ENCODE measurements around the gene CRTC1. TPM values are rescaled to one million over a fixed set of nuclear protein-coding genes. Genes with fewer than 3 reads are reported as not detected.
A peak's percentile ranks its signal among the peaks of the same experiment; 100 is the strongest.

CRTC1 gene
- total RNA-seq, 3 donors from 2014 or later, result 11.5 to 15.1 (median 12.5) TPM

DNA sequence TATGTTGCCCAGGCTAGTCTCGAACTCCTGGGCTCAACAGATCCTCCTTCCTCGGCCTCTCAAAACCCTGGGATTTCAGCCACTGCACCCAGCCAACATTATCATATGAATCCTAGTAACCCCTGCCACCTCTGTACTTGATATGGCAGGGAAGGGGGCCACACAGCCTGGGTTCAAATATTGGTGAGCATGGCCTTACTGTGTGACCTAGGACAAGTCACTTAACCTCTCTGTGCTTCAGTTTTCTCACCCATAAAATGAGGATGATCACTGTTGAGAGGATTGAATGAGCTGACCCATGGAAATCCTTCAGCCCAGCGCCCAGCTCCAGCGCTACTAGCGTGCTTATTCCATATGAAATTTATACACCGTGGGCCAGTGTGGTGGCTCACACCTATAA, 111.2 kb downstream of the CRTC1 start:
- H3K4me3 ChIP-seq, result no peak overlapping the region
- H3K4me1 ChIP-seq (ENCODE audit: low read depth), result peaks cover 4% of the 10 kb centered on the region
- TF ChIP-seq CTCF (IDR thresholded peaks at IDR 0.05), result no peak
- intact Hi-C loops (cut with DNase I, micrococcal nuclease), result no loop called here
- ATAC-seq (no peak), DNase-seq (no peak)
- no peaks in the 10 kb centered on the region for H3K9me3 ChIP-seq
- H3K36me3 ChIP-seq (ENCODE audit: low read depth), result no peaks in the 10 kb centered on the region

DNA sequence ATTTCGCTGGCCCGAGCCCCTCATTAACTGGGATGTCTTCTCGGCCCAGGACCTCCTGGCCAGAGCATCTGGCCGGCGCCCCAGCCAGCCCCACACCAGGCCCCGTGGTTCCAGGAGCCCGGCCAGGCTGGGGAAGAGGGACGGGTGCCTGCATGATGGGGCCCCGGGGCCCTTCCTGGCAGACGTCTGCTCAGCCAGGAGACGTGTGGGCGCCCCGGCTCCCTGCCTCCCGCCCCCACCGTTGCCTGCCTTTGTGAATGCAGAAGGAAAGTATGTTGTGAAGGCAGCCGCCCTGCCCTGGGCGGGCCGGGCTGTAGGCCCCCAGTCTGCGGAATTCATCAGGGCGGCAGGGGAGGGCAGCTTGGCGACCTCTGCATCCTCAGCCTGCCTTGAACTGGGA, 112.1 kb downstream of the CRTC1 start:
- TF ChIP-seq CTCF (IDR thresholded peaks at IDR 0.05), result no peak
- ATAC-seq (no peak), DNase-seq (no peak)
- intact Hi-C loops (cut with DNase I, micrococcal nuclease), result no loop called here
- Histone ChIP-seq H3K4me1 (ENCODE audit: low read depth) (no peaks in the 10 kb centered on the region), H3K36me3 (ENCODE audit: low read depth) (no peaks in the 10 kb centered on the region), H3K9me3 (no peaks in the 10 kb centered on the region), H3K4me3 (no peak overlapping the region)

DNA sequence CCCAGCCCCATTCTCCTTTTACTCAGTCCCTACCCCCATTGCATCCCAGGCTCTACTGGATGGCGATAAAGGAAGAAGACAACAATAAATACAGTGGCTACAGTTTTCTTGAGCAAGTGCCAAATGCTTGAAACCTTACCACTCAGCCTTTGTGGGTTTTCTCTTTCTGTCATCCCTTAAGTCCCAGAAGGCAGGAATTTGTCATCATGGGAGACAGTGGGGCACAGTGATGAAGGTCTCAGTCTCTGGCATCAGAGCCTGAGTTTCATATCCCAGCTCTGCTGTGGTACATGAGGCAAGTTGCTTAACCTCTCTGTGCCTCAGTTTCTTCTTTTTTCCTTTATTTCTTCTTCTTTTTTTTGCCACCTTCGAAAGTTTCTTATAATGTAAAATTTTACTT, 112.8 kb downstream of the CRTC1 start:
- TF ChIP-seq CTCF (IDR thresholded peaks at IDR 0.05), result no peak
- no peaks in the 10 kb centered on the region for H3K36me3 ChIP-seq (ENCODE audit: low read depth)
- intact Hi-C loops (cut with DNase I, micrococcal nuclease), result no loop called here
- ATAC-seq, result no peak
- H3K4me3 ChIP-seq, result no peak overlapping the region
- H3K9me3 ChIP-seq, result no peaks in the 10 kb centered on the region
- no peak for DNase-seq
- no peaks in the 10 kb centered on the region for H3K4me1 ChIP-seq (ENCODE audit: low read depth)

DNA sequence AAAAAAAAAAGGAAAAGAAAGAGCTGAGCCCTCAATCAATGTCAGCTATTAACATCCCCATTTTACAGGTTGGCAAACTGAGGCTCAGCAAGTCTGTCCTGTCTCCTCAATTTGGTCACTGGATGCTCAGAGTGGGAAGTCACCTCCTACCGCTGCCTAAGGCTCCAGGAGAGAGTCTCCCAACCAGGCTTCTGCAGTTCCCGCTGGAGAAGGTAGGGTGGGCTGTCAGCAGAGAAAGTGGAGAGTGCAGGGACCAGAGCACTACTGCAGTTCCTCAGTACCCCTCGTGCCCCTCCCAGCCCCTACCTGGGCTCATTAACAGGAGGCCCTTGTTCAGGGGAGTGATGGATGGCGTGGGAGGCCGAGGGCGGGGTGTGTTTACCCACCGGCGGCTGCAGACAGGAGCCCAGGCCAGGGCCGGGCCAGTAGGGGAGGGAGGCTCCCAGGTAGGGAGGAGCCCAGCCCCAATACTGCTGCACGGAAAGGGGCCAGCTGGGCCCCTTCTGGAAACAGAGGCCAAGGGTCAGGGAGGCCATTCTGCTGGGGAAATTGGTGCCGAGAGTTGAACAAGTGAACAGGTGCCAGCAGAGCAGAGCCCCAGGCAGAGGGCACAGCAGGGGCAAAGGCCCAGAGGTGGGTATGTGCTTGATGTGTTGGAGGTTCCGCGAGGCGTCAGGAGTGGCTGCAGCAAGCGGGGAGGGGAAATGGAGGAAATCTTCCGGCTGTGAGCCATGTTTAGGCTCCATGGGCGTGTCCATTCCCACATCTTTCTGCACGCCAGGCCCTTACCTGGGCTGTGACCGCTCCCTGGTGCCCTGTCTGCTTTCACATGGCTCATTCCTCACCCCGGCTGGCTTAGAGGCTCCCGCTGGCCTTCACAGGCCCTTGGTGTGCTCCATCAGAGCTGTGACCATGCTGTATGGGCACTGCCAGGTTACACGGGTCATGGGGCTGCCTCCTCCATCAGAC, 115.2 kb downstream of the CRTC1 start:
- H3K4me1 ChIP-seq (ENCODE audit: low read depth), result no peaks in the 10 kb centered on the region
- DNase-seq, result peak; percentile 41 to 65 (median 50)

DNA sequence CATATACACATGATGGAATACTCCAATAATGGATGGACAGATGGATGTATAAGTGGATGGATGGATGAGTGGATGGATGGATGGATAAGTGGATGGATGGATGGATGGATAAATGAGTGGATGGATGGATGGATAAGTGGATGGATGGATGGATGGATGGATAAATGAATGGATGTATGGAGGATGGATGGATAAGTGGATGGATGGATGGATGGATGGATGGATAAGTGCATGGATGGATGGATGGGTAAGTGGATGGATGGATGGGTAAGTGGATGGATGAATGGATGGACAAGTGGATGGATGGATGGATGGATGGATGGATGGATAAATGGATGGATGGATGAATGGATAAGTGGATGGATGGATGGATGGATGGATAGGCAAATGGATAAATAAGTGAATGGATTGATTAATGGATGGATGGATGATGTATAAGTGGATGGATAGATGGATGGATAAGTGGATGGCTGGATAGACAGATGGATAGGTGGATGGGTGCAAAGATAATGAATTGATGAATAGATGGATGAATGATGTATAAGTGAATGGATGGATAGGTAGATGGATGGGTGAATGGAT, 116.0 kb downstream of the CRTC1 start:
- Histone ChIP-seq H3K9me3 (no peaks in the 10 kb centered on the region), H3K4me3 (no peak overlapping the region), H3K4me1 (ENCODE audit: low read depth) (no peaks in the 10 kb centered on the region), H3K36me3 (ENCODE audit: low read depth) (no peaks in the 10 kb centered on the region)
- intact Hi-C loops (cut with DNase I, micrococcal nuclease), result no loop called here
- ATAC-seq (no peak), DNase-seq (no peak)
- no peak for TF ChIP-seq CTCF (IDR thresholded peaks at IDR 0.05)

More for the DNA sequence above, 115.2 kb downstream of the CRTC1 start:
- Histone ChIP-seq H3K9me3 (no peaks in the 10 kb centered on the region), H3K4me3 (no peak overlapping the region), H3K36me3 (ENCODE audit: low read depth) (no peaks in the 10 kb centered on the region)
- no peak for TF ChIP-seq CTCF (IDR thresholded peaks at IDR 0.05)
- ATAC-seq, result peak; percentile 87
- intact Hi-C loops (cut with DNase I, micrococcal nuclease), result no loop called here
